Nephron (organoid): ENCODE data around the gene RET.
A peak's percentile ranks its signal among the peaks of the same experiment; 100 is the strongest.

Source experiments
- H3K27ac Mint-ChIP-seq, 3 experiments: 2 replicates each; pipeline ENCODE4 v1.8.0; 2020; ENCODE audit warnings: mixed read lengths in 3 of 3, mild to moderate bottlenecking in 2 of 3, moderate library complexity in 1 of 3
- H3K27me3 Mint-ChIP-seq: 2 replicates; pipeline ENCODE4 v1.8.0; 2021; ENCODE audit warnings: low read depth, mild to moderate bottlenecking, moderate library complexity, mixed read lengths
- H3K36me3 Mint-ChIP-seq: 2 replicates; pipeline ENCODE4 v1.8.0; 2020; ENCODE audit warnings: low read depth, mixed read lengths
- H3K4me1 Mint-ChIP-seq: 2 replicates; pipeline ENCODE4 v1.8.0; 2020; ENCODE audit warnings: mixed read lengths
- H3K4me3 Mint-ChIP-seq, 3 experiments: 2 replicates each; pipeline ENCODE4 v1.8.0; 2020; ENCODE audit warnings: mild to moderate bottlenecking in 3 of 3, mixed read lengths in 3 of 3, moderate library complexity in 2 of 3
- H3K9me3 Mint-ChIP-seq: 2 replicates; pipeline ENCODE4 v1.8.0; 2020; ENCODE audit warnings: mixed read lengths
- TF ChIP-seq, protein P1 (sequence below), 3 experiments: fragments of 200-600 bp; sonication (generic); IDR thresholded peaks; one replicate each; pipeline ENCODE4 v1.5.0; 2021; ENCODE audit warnings: antibody characterized with exemption in 3 of 3; ENCODE audit not compliant: unreplicated experiment in 3 of 3

The RET gene

GRCh38 chr10:43160921-43161255, 84.0 kb downstream of the RET start:
- Mint-ChIP-seq H3K4me1 (peaks cover 36% of the 10 kb centered on the region), H3K9me3 (no peaks in the 10 kb centered on the region), H3K27ac (peak overlapping the region in 1 of 3 experiments; percentile 62), H3K4me3 (no peak overlapping the region), H3K36me3 (peaks cover 22% of the 10 kb centered on the region), H3K27me3 (no peaks in the 10 kb centered on the region)
- TF ChIP-seq, protein P1, sequence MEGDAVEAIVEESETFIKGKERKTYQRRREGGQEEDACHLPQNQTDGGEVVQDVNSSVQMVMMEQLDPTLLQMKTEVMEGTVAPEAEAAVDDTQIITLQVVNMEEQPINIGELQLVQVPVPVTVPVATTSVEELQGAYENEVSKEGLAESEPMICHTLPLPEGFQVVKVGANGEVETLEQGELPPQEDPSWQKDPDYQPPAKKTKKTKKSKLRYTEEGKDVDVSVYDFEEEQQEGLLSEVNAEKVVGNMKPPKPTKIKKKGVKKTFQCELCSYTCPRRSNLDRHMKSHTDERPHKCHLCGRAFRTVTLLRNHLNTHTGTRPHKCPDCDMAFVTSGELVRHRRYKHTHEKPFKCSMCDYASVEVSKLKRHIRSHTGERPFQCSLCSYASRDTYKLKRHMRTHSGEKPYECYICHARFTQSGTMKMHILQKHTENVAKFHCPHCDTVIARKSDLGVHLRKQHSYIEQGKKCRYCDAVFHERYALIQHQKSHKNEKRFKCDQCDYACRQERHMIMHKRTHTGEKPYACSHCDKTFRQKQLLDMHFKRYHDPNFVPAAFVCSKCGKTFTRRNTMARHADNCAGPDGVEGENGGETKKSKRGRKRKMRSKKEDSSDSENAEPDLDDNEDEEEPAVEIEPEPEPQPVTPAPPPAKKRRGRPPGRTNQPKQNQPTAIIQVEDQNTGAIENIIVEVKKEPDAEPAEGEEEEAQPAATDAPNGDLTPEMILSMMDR (IDR thresholded peaks at IDR 0.05; ENCODE audit: unreplicated experiment in 3 of 3): no peak

DNA sequence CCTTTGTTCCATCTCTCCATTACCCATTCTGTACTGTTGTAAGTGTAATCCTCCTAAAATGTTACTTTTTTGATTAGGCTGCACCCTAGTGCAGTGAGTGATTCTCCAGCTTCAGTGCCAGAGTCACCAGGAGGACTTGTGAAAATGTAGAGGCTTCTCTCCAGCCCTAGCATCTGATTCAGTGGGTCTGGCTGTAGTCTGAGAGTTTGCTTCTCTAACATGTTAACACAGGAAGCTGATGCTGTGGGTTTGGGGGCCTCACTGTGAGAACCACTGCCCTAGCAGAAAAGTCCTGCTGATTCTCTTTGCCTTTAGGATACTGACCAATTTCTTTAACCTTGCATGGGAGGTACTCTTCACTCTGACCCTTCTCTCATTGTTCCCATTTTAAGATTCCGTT, 85.7 kb downstream of the RET start:
- Mint-ChIP-seq H3K4me3 (no peak overlapping the region), H3K36me3 (peaks cover 22% of the 10 kb centered on the region), H3K4me1 (peaks cover 21% of the 10 kb centered on the region), H3K27ac (no peak overlapping the region), H3K27me3 (no peaks in the 10 kb centered on the region), H3K9me3 (no peaks in the 10 kb centered on the region)
- TF ChIP-seq, protein P1 (IDR thresholded peaks at IDR 0.05; ENCODE audit: unreplicated experiment in 3 of 3): no peak

GRCh38 chr10:43166207-43166879, 89.5 kb downstream of the RET start:
- Mint-ChIP-seq H3K27me3 (no peaks in the 10 kb centered on the region), H3K4me1 (peaks cover 12% of the 10 kb centered on the region), H3K4me3 (no peak overlapping the region), H3K36me3 (peaks cover 30% of the 10 kb centered on the region), H3K9me3 (no peaks in the 10 kb centered on the region), H3K27ac (no peak overlapping the region)
- TF ChIP-seq, protein P1 (IDR thresholded peaks at IDR 0.05; ENCODE audit: unreplicated experiment in 3 of 3): no peak

DNA sequence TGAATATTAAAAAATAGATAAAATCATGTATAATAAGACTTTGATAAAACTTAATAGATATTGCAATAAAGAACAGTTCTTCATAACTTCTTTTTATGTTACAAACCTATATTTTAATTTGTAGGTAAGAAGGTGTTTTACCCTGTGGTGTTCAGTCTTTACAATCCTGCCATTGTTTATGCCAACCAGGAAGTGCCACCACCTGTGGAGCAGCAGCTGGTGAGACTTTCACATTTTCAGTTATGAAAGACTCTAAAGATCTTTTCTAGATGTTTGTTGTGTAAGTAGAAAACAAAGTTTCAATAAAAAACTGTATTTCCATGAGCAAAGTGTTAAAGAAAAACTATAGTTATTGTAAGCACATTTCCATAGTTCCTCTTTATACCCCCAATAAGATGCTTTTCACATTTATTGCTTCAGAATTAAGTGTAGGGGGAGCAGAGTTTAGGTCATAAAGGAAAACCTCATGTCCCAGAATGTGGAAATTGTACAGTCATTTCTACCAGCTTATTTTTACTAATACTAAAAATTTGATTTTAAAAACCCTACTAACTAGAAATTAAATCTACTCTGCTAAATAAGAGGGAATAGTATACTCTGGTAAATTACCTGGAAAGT, 90.1 kb downstream of the RET start:
- TF ChIP-seq, protein P1 (IDR thresholded peaks at IDR 0.05; ENCODE audit: unreplicated experiment in 3 of 3): no peak
- peaks cover 25% of the 10 kb centered on the region for H3K36me3 Mint-ChIP-seq
- peaks cover 6% of the 10 kb centered on the region for H3K4me1 Mint-ChIP-seq
- H3K27me3 Mint-ChIP-seq: no peaks in the 10 kb centered on the region
- H3K9me3 Mint-ChIP-seq: no peaks in the 10 kb centered on the region
- no peak overlapping the region for H3K27ac Mint-ChIP-seq
- no peak overlapping the region for H3K4me3 Mint-ChIP-seq

- no peaks in the 10 kb centered on the region for H3K27me3 Mint-ChIP-seq
- no peak overlapping the region for H3K27ac Mint-ChIP-seq
- peaks cover 25% of the 10 kb centered on the region for H3K36me3 Mint-ChIP-seq
These were observed 90.6 kb downstream of the RET start for GRCh38 chr10:43167498-43167889.

More at GRCh38 chr10:43167498-43167889, 90.6 kb downstream of the RET start:
- no peaks in the 10 kb centered on the region for H3K9me3 Mint-ChIP-seq
- TF ChIP-seq, protein P1 (IDR thresholded peaks at IDR 0.05; ENCODE audit: unreplicated experiment in 3 of 3): no peak
- H3K4me1 Mint-ChIP-seq: peaks cover 6% of the 10 kb centered on the region
- H3K4me3 Mint-ChIP-seq: no peak overlapping the region
